ENCODE measurements around the gene CCL8.

GRCh38 chr17:34319039-34319483 lies at the start of gene CCL8:
- TF ChIP-seq EZH2 (IDR thresholded peaks at IDR 0.05) (no peak), POLR2AphosphoS5 (IDR thresholded peaks at IDR 0.05; ENCODE audit: borderline replicate concordance, low read depth, low read length) (no peak), FOXP2 (optimal IDR thresholded peaks at IDR 0.05; ENCODE audit: control extremely low read depth, extremely low read length, insufficient read depth) (no peak)

Data from SK-N-MC (cell line).